GM18526 (cell line): ENCODE measurements around the gene ZXDC.

Experiments
- POLR2A ChIP-seq: IDR thresholded peaks from 3 replicates; pipeline ENCODE4 v1.6.1; 2011; ENCODE audit not compliant: insufficient read length; ENCODE audit errors: extremely low read depth

The ZXDC gene

GRCh38 chr3:126397610-126398422 lies 77.9 kb downstream of the ZXDC start:
- no peak for TF ChIP-seq POLR2A

GRCh38 chr3:126396536-126396935 lies 79.2 kb downstream of the ZXDC start:
- no peak for TF ChIP-seq POLR2A

- no peak for TF ChIP-seq POLR2A
Observed at GRCh38 chr3:126395846-126396513, 79.7 kb downstream of the ZXDC start.

- TF ChIP-seq POLR2A: no peak
Observed at GRCh38 chr3:126394977-126395321, 80.7 kb downstream of the ZXDC start.

- TF ChIP-seq POLR2A: no peak
Observed at GRCh38 chr3:126394179-126394976, 81.3 kb downstream of the ZXDC start, which contains the start of gene CFAP100. Gene CFAP100, plus strand, starts transcription at chr3:126394909. Its CDS starts 1,092 bp downstream, at chr3:126396001.

GRCh38 chr3:126393563-126393962 lies 82.1 kb downstream of the ZXDC start:
- no peak for TF ChIP-seq POLR2A

GRCh38 chr3:126392246-126392645 lies 83.4 kb downstream of the ZXDC start:
- TF ChIP-seq POLR2A: no peak

GRCh38 chr3:126391631-126392030 lies 84.1 kb downstream of the ZXDC start:
- no peak for TF ChIP-seq POLR2A

- no peak for TF ChIP-seq POLR2A
Observed at GRCh38 chr3:126390751-126391150, 84.9 kb downstream of the ZXDC start.

- no peak for TF ChIP-seq POLR2A
Observed at GRCh38 chr3:126390201-126390600, 85.5 kb downstream of the ZXDC start.

- no peak for TF ChIP-seq POLR2A
Observed at GRCh38 chr3:126389794-126390146, 85.9 kb downstream of the ZXDC start.

GRCh38 chr3:126389112-126389793 lies 86.4 kb downstream of the ZXDC start:
- no peak for TF ChIP-seq POLR2A
